HG03159 (cell line): ENCODE results near the gene KLHL30.

Experiments
- ATAC-seq: cut with Tn5 transposase; IDR thresholded peaks from one replicate; pipeline ENCODE4 v1.9.1; 2021; ENCODE audit warnings: mild to moderate bottlenecking, moderate library complexity; ENCODE audit not compliant: unreplicated experiment

KLHL30 gene

GRCh38 chr2:238144262-238144661, 5.8 kb downstream of the KLHL30 start:
- ATAC-seq = no peak

- ATAC-seq = no peak
These were observed 6.6 kb downstream of the KLHL30 start for GRCh38 chr2:238145046-238145445.

- no peak for ATAC-seq
These were observed 7.4 kb downstream of the KLHL30 start for GRCh38 chr2:238145851-238146250.

- no peak for ATAC-seq
These were observed 8.5 kb downstream of the KLHL30 start for GRCh38 chr2:238146884-238147544.

- ATAC-seq = no peak
These were observed 10.5 kb downstream of the KLHL30 start for GRCh38 chr2:238148981-238149380.

- ATAC-seq = no peak
These were observed 11.5 kb downstream of the KLHL30 start for GRCh38 chr2:238149841-238150572.

GRCh38 chr2:238150686-238151085, 12.2 kb downstream of the KLHL30 start:
- no peak for ATAC-seq

- ATAC-seq = no peak
These were observed 12.7 kb downstream of the KLHL30 start for GRCh38 chr2:238151205-238151604.

- no peak for ATAC-seq
These were observed 13.3 kb downstream of the KLHL30 start for GRCh38 chr2:238151628-238152235.

GRCh38 chr2:238152771-238153688, 14.6 kb downstream of the KLHL30 start:
- no peak for ATAC-seq

GRCh38 chr2:238154570-238154969, 16.1 kb downstream of the KLHL30 start:
- ATAC-seq = no peak

- no peak for ATAC-seq
These were observed 16.7 kb downstream of the KLHL30 start for GRCh38 chr2:238155051-238155760.

- ATAC-seq = no peak
These were observed 17.6 kb downstream of the KLHL30 start for GRCh38 chr2:238155761-238156694.

- ATAC-seq = no peak
These were observed 19.1 kb downstream of the KLHL30 start for GRCh38 chr2:238157506-238158017.

- no peak for ATAC-seq
These were observed 19.6 kb downstream of the KLHL30 start for GRCh38 chr2:238158018-238158508.

- peak; percentile 49 for ATAC-seq
These were observed 20.1 kb downstream of the KLHL30 start, which contains the start of gene ERFE for GRCh38 chr2:238158509-238159070. ERFE (plus strand) TSS chr2:238158970; CDS start chr2:238159008, 38 bp downstream.

GRCh38 chr2:238159071-238159539, 20.6 kb downstream of the KLHL30 start:
- peak; percentile 30 for ATAC-seq

GRCh38 chr2:238159661-238160205, 21.3 kb downstream of the KLHL30 start:
- no peak for ATAC-seq
